Muscle layer of duodenum (tissue), 2 donors: ENCODE data around the gene EDA.

Experiments
- H3K27ac ChIP-seq: one replicate; pipeline ENCODE4 v1.7.0; 2013; ENCODE audit warnings: mild to moderate bottlenecking, low read length
- H3K27me3 ChIP-seq: one replicate; pipeline ENCODE4 v1.7.0; 2013; ENCODE audit warnings: low read depth, mild to moderate bottlenecking, control low read depth, low read length
- H3K36me3 ChIP-seq, 2 donors: one replicate each; pipeline ENCODE4 v1.7.0; 2013; ENCODE audit warnings: low read length in 2 of 2, control low read depth in 1 of 2, mild to moderate bottlenecking in 1 of 2; ENCODE audit not compliant: insufficient read depth in 2 of 2, control insufficient read depth in 1 of 2
- H3K4me1 ChIP-seq, 2 donors: one replicate each; pipeline ENCODE4 v1.7.0; 2013; ENCODE audit warnings: low read length in 2 of 2, mild to moderate bottlenecking in 2 of 2, control low read depth in 1 of 2, moderate library complexity in 1 of 2; ENCODE audit not compliant: insufficient read depth in 2 of 2, control insufficient read depth in 1 of 2
- H3K4me3 ChIP-seq, 2 donors: one replicate each; pipeline ENCODE4 v1.7.0; 2013; ENCODE audit warnings: low read length in 2 of 2, low read depth in 1 of 2, mild to moderate bottlenecking in 1 of 2
- H3K9me3 ChIP-seq, 2 donors: one replicate each; pipeline ENCODE4 v1.7.0; 2013; ENCODE audit warnings: low read length in 2 of 2, control low read depth in 1 of 2, mild to moderate bottlenecking in 1 of 2; ENCODE audit not compliant: control insufficient read depth in 1 of 2
- donor health status: healthy.

Gene EDA

DNA sequence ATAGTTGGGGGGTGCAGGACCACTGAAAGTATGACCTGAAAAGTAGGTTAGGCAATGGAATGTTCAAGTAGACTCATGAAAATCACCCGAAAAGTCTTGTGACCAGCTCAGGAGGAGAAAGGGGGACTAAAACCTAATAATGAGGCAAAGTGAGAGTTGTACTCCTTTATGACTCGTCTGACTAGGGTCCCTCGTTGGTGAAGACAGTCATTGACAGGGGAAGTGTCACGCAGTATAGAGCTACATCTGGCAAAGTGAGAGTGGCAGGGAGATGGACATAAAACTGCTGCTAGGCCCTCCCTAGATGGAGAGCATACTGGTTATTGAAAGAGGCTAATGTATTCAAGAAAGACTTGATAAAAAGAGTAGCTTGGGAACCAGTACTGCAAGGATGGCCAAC is 466.8 kb downstream of the EDA start:
- peaks cover 0 to 5% of the 10 kb centered on the region in 2 donors for H3K4me1 ChIP-seq
- no peaks in the 10 kb centered on the region for H3K27me3 ChIP-seq
- H3K36me3 ChIP-seq = no peaks in the 10 kb centered on the region
- no peak overlapping the region for H3K4me3 ChIP-seq
- H3K9me3 ChIP-seq = no peaks in the 10 kb centered on the region
- H3K27ac ChIP-seq = no peak overlapping the region

- Histone ChIP-seq H3K4me3 (no peak overlapping the region), H3K9me3 (no peaks in the 10 kb centered on the region), H3K27ac (no peak overlapping the region), H3K4me1 (peaks cover 0 to 5% of the 10 kb centered on the region in 2 donors), H3K27me3 (no peaks in the 10 kb centered on the region), H3K36me3 (no peaks in the 10 kb centered on the region)
Observed at GRCh38 chrX:70084592-70085240, 468.8 kb downstream of the EDA start.

DNA sequence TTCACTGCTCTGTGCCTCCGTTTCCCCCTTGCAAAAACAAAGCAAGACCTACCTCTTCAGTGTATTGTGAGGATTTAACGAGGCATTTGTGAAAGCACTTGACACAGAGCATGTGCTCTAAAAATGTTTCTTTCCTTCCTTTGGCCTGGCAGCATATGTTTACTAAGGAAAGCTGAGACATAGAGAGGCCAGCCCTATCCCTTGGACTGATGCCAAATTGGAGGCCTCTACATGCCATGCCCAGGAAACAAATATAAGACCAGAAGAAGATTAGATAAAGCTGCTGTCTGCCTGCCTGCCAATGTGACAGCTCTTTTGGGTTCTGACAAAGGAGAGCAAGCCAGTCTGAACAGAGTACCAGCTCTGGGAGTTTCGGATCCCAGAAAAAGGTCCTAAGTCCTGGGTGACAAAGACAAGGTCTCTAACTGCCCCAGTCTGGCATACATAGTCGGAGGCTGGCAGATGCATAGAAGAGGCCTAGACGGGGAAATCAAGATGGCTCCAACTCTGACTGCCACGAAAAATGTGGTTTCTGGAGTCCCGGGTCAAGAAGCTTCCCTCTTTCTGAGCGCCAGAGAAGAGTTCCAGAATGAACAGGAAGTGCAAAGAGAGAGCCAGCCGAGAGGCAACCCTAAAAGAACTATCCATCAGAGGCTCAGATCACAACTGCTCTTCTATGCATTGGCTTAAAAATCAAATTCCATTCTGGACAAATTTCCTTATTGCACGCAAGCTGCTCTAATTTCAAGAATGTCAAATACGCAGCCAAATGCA is 472.1 kb downstream of the EDA start:
- Histone ChIP-seq H3K27me3 (no peaks in the 10 kb centered on the region), H3K4me3 (no peak overlapping the region), H3K36me3 (no peaks in the 10 kb centered on the region), H3K4me1 (peaks cover 0 to 5% of the 10 kb centered on the region in 2 donors), H3K27ac (no peak overlapping the region), H3K9me3 (no peaks in the 10 kb centered on the region)

DNA sequence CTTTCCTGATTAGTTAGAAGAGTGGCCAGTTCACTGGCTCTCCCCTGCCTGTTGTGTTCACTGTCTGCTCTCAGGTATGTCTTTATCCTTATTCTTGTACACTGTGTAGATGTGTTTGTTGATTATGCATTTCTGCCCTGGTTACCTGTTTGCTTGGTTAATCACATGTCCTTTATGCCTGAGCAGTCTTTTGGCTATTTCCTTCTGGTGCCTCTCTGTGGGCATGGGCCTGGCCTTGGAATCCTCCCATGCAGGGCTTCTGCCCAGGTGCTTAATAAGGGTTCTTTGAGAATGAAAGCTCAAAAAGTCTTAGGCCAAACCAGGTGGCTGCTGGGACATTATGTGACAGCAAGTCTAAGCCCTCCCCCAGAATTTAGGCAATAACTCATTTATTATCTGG is 472.8 kb downstream of the EDA start:
- Histone ChIP-seq H3K27me3 (no peaks in the 10 kb centered on the region), H3K9me3 (no peaks in the 10 kb centered on the region), H3K36me3 (no peaks in the 10 kb centered on the region), H3K27ac (no peak overlapping the region), H3K4me3 (no peak overlapping the region), H3K4me1 (peaks cover 0 to 5% of the 10 kb centered on the region in 2 donors)
